Transverse colon (tissue), 3 donors: ENCODE data around the gene FUOM.
"Not testable (repeated sequence)": the region's sequence is repeated elsewhere in the genome, so short reads cannot be mapped to it uniquely, and the experiment has no call there.

Experiments
- CTCF ChIP-seq, 5 experiments: fragments of 200-600 bp in 3 of 5; fragments of 450-650 bp in 2 of 5; sonication (generic) in 3 of 5; IDR thresholded peaks; 1 replicate in 2 of 5; 2 replicates in 3 of 5; pipeline ENCODE4 v1.5.1; 2016 to 2017; ENCODE audit warnings: antibody characterized with exemption in 5 of 5, inconsistent platforms in 3 of 5, mild to moderate bottlenecking in 2 of 5, moderate library complexity in 1 of 5
- POLR2A ChIP-seq: fragments of 450-650 bp; IDR thresholded peaks from one replicate; pipeline ENCODE4 v1.6.1; 2016; ENCODE audit warnings: antibody characterized with exemption, mild to moderate bottlenecking, moderate library complexity

- TF ChIP-seq CTCF (IDR thresholded peaks at IDR 0.05); POLR2A: not testable (repeated sequence)
Observed at GRCh38 chr10:133376183-133376582, 18.4 kb upstream of the FUOM start.
